Parathyroid adenoma (tissue), 2 donors: ENCODE data around the gene NECTIN1.

ENCODE experiments used
- H2AFZ ChIP-seq: fragments of 300-600 bp; sonication (generic); one replicate; pipeline ENCODE4 v1.7.0; 2017; ENCODE audit warnings: antibody characterized with exemption, mild to moderate bottlenecking
- H3K27ac ChIP-seq: fragments of 300-600 bp; sonication (generic); one replicate; pipeline ENCODE4 v1.7.0; 2017
- H3K27me3 ChIP-seq: fragments of 300-600 bp; sonication (generic); one replicate; pipeline ENCODE4 v1.7.0; 2017; ENCODE audit warnings: low read length; ENCODE audit not compliant: control insufficient read depth, insufficient read depth
- H3K36me3 ChIP-seq: fragments of 300-600 bp; sonication (generic); one replicate; pipeline ENCODE4 v1.7.0; 2017; ENCODE audit warnings: low read length; ENCODE audit not compliant: control insufficient read depth, insufficient read depth
- H3K4me1 ChIP-seq: fragments of 300-600 bp; sonication (generic); one replicate; pipeline ENCODE4 v1.7.0; 2017; ENCODE audit warnings: control low read depth
- H3K4me2 ChIP-seq: fragments of 300-600 bp; sonication (generic); one replicate; pipeline ENCODE4 v1.7.0; 2017; ENCODE audit warnings: low read length
- H3K4me3 ChIP-seq: fragments of 300-600 bp; sonication (generic); one replicate; pipeline ENCODE4 v1.7.0; 2017; ENCODE audit warnings: low read depth, low read length
- H3K79me2 ChIP-seq: fragments of 300-600 bp; sonication (generic); one replicate; pipeline ENCODE4 v1.7.0; 2017; ENCODE audit warnings: control low read depth
- H3K9ac ChIP-seq: fragments of 300-600 bp; sonication (generic); one replicate; pipeline ENCODE4 v1.7.0; 2017; ENCODE audit warnings: mild to moderate bottlenecking
- H3K9me3 ChIP-seq: fragments of 300-600 bp; sonication (generic); one replicate; pipeline ENCODE4 v1.7.0; 2017; ENCODE audit warnings: low read length; ENCODE audit not compliant: control insufficient read depth
- CTCF ChIP-seq: fragments of 300-600 bp; sonication (generic); IDR thresholded peaks from one replicate; pipeline ENCODE4 v1.7.0; 2017; ENCODE audit warnings: antibody characterized with exemption, mild to moderate bottlenecking
- donor health status: primary hyperparathyroidism.

Gene NECTIN1

GRCh38 chr11:119726150-119726553, 2.8 kb downstream of the NECTIN1 start:
- H3K27ac ChIP-seq: no peak overlapping the region
- H3K4me3 ChIP-seq: no peak overlapping the region

GRCh38 chr11:119724956-119725355, 4.0 kb downstream of the NECTIN1 start:
- Histone ChIP-seq H3K27ac (no peak overlapping the region), H3K4me1 (peaks cover 3% of the 10 kb centered on the region), H3K36me3 (no peaks in the 10 kb centered on the region), H3K9ac (no peak overlapping the region), H3K4me2 (no peak overlapping the region), H2AFZ (no peak overlapping the region), H3K79me2 (no peaks in the 10 kb centered on the region), H3K9me3 (no peaks in the 10 kb centered on the region), H3K27me3 (no peaks in the 10 kb centered on the region), H3K4me3 (no peak overlapping the region)
- TF ChIP-seq CTCF: no peak

More at GRCh38 chr11:119726150-119726553, 2.8 kb downstream of the NECTIN1 start:
- TF ChIP-seq CTCF: no peak
- no peak overlapping the region for H3K9ac ChIP-seq
- H3K4me1 ChIP-seq: peaks cover 4% of the 10 kb centered on the region
- H3K4me2 ChIP-seq: no peak overlapping the region
- H3K27me3 ChIP-seq: no peaks in the 10 kb centered on the region
- H2AFZ ChIP-seq: no peak overlapping the region
- H3K36me3 ChIP-seq: no peaks in the 10 kb centered on the region
- H3K9me3 ChIP-seq: no peaks in the 10 kb centered on the region
- H3K79me2 ChIP-seq: no peaks in the 10 kb centered on the region

GRCh38 chr11:119723952-119724325, 5.1 kb downstream of the NECTIN1 start:
- Histone ChIP-seq H3K27ac (no peak overlapping the region), H3K9me3 (no peaks in the 10 kb centered on the region), H3K4me2 (no peak overlapping the region), H3K36me3 (no peaks in the 10 kb centered on the region), H2AFZ (no peak overlapping the region), H3K79me2 (no peaks in the 10 kb centered on the region), H3K9ac (no peak overlapping the region), H3K4me3 (no peak overlapping the region), H3K27me3 (no peaks in the 10 kb centered on the region), H3K4me1 (no peaks in the 10 kb centered on the region)
- no peak for TF ChIP-seq CTCF

GRCh38 chr11:119723243-119723951, 5.6 kb downstream of the NECTIN1 start:
- Histone ChIP-seq H3K9ac (no peak overlapping the region), H3K36me3 (no peaks in the 10 kb centered on the region)

More at GRCh38 chr11:119723243-119723951, 5.6 kb downstream of the NECTIN1 start:
- no peak overlapping the region for H3K4me3 ChIP-seq
- no peak for TF ChIP-seq CTCF
- H3K9me3 ChIP-seq: no peaks in the 10 kb centered on the region
- no peaks in the 10 kb centered on the region for H3K4me1 ChIP-seq
- no peaks in the 10 kb centered on the region for H3K79me2 ChIP-seq
- H3K27me3 ChIP-seq: no peaks in the 10 kb centered on the region
- no peak overlapping the region for H3K4me2 ChIP-seq
- no peak overlapping the region for H3K27ac ChIP-seq
- H2AFZ ChIP-seq: no peak overlapping the region
